Measurements from ENCODE around the gene BPI. TPM values are rescaled to one million over a fixed set of nuclear protein-coding genes. Genes with fewer than 3 reads are reported as not detected.

The BPI gene
- total RNA-seq, 4 donors from 2014 or later, result not detected

- no peak overlapping the region for H3K27ac ChIP-seq
- TF ChIP-seq EP300 (IDR thresholded peaks at IDR 0.05; ENCODE audit: low read depth) (no peak), POLR2A (IDR thresholded peaks at IDR 0.05) (no peak), POLR2AphosphoS5 (IDR thresholded peaks at IDR 0.05) (no peak)
- TF ChIP-seq, protein P1, sequence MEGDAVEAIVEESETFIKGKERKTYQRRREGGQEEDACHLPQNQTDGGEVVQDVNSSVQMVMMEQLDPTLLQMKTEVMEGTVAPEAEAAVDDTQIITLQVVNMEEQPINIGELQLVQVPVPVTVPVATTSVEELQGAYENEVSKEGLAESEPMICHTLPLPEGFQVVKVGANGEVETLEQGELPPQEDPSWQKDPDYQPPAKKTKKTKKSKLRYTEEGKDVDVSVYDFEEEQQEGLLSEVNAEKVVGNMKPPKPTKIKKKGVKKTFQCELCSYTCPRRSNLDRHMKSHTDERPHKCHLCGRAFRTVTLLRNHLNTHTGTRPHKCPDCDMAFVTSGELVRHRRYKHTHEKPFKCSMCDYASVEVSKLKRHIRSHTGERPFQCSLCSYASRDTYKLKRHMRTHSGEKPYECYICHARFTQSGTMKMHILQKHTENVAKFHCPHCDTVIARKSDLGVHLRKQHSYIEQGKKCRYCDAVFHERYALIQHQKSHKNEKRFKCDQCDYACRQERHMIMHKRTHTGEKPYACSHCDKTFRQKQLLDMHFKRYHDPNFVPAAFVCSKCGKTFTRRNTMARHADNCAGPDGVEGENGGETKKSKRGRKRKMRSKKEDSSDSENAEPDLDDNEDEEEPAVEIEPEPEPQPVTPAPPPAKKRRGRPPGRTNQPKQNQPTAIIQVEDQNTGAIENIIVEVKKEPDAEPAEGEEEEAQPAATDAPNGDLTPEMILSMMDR (IDR thresholded peaks at IDR 0.05), result no peak
- no peaks in the 10 kb centered on the region for H3K36me3 ChIP-seq
- no peaks in the 10 kb centered on the region for H3K27me3 ChIP-seq
- intact Hi-C loops (cut with DNase I; ENCODE audit: low total_unique reads), result no loop called here
- in situ Hi-C loops (cut with MboI; ENCODE audit: low pct_ligation_motif_present in 1 of 4, low pct_unique_long_range_greater_than_20kb in 1 of 4, low sequenced_read_pairs in 3 of 4), result no loop called here
- H3K4me1 ChIP-seq, result peaks cover 0 to 10% (median 4%) of the 10 kb centered on the region in 4 donors
- DNase-seq, result no peak
- no peaks in the 10 kb centered on the region for H3K9me3 ChIP-seq
- 67 to 76% methylated on average over 1 to 6 of the region's 6 CpGs for WGBS, 2 donors (ENCODE audit: low coverage in 1 of 2)
- H3K4me3 ChIP-seq, result no peak overlapping the region
Observed at GRCh38 chr20:38269715-38270114, 34.2 kb upstream of the BPI start.

DNA sequence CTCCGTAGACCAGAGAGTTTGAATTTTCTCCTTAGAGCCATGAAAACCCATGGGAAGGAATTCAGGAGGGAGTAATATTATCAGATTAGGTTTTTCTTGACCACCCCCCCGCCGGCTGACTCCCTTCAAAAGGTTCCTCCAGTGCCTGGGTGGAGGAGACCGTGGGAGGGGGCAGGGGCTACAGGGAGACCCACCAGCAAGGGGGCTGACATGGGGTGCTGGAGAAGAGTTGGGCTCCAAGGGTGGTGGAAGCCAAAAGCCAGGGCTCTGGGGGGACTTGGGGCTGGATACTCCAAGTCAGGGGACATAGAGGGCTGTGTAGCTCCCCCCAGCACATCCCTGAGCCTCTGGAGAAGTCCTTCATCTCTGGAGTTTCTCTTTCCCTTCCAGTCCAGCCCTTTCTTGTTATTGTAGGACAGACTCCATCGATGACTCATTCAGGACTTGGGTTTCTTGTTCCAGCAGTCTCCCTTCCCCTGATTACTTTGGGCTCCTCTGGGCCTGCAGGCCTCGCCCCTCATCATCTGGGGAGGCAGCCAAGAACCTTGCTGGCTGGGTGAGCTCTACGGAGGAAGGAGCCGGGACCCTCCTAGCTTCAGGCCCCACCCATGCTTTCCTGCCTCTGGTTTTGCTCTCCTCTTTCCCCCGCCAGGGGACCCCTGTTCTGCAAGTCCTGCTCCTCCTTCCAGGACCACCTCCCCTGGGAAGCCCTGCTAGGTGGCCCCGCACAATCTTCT is 32.9 kb upstream of the BPI start:
- Histone ChIP-seq H3K27ac (peak overlapping the region; percentile 18 to 59 (median 48)), H3K4me1 (peaks cover 0 to 10% (median 4%) of the 10 kb centered on the region in 4 donors), H3K36me3 (no peaks in the 10 kb centered on the region), H3K27me3 (no peaks in the 10 kb centered on the region), H3K9me3 (no peaks in the 10 kb centered on the region), H3K4me3 (no peak overlapping the region)
- DNase-seq, result no peak
- in situ Hi-C loops (cut with MboI; ENCODE audit: low pct_ligation_motif_present in 1 of 4, low pct_unique_long_range_greater_than_20kb in 1 of 4, low sequenced_read_pairs in 3 of 4) (no loop called here), intact Hi-C loops (cut with DNase I; ENCODE audit: low total_unique reads) (no loop called here)
- TF ChIP-seq POLR2AphosphoS5 (IDR thresholded peaks at IDR 0.05) (no peak), POLR2A (IDR thresholded peaks at IDR 0.05) (no peak), EP300 (IDR thresholded peaks at IDR 0.05; ENCODE audit: low read depth) (no peak)
- TF ChIP-seq, protein P1 (IDR thresholded peaks at IDR 0.05), result no peak
- WGBS, 2 donors (ENCODE audit: low coverage in 1 of 2), result 59 to 87% methylated on average over 3 to 10 of the region's 10 CpGs

DNA sequence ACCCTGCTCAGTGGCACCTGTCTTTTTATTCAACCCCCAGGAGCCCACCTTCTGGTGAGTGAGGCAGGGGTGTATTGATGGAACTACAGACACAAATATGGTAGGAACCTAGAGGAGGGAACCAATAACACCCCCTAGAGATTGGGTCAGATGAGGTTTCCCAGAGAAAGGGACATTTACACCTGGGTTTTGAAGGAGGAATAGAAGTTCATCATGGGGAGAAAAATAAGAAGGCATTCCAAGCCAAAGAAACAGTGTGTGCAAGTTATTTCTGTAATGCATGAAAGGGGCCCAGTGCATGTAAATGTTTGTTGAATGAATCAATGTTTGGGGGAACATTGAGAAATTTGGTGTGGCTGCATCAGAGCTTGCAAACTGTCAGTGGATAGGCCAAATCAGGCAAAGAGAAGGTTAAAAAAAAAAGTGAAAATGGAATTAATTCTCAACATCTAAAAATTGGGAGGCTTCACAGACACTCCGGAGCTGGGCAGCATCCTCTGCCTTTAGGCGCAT is 32.3 kb upstream of the BPI start:
- H3K36me3 ChIP-seq, result no peaks in the 10 kb centered on the region
- H3K9me3 ChIP-seq, result no peaks in the 10 kb centered on the region
- no peaks in the 10 kb centered on the region for H3K27me3 ChIP-seq
- 92 to 100% methylated on average over 1 to 2 of the region's 2 CpGs for WGBS, 2 donors (ENCODE audit: low coverage in 1 of 2)
- TF ChIP-seq EP300 (IDR thresholded peaks at IDR 0.05; ENCODE audit: low read depth) (no peak), POLR2A (IDR thresholded peaks at IDR 0.05) (no peak), POLR2AphosphoS5 (IDR thresholded peaks at IDR 0.05) (no peak)
- TF ChIP-seq, protein P1 (IDR thresholded peaks at IDR 0.05), result no peak
- peak overlapping the region in 3 of 4 donors; percentile 39 to 59 (median 58) for H3K27ac ChIP-seq
- intact Hi-C loops (cut with DNase I; ENCODE audit: low total_unique reads) (no loop called here), in situ Hi-C loops (cut with MboI; ENCODE audit: low pct_ligation_motif_present in 1 of 4, low pct_unique_long_range_greater_than_20kb in 1 of 4, low sequenced_read_pairs in 3 of 4) (no loop called here)
- H3K4me3 ChIP-seq, result no peak overlapping the region
- no peak for DNase-seq
- H3K4me1 ChIP-seq, result peaks cover 0 to 10% (median 4%) of the 10 kb centered on the region in 4 donors

DNA sequence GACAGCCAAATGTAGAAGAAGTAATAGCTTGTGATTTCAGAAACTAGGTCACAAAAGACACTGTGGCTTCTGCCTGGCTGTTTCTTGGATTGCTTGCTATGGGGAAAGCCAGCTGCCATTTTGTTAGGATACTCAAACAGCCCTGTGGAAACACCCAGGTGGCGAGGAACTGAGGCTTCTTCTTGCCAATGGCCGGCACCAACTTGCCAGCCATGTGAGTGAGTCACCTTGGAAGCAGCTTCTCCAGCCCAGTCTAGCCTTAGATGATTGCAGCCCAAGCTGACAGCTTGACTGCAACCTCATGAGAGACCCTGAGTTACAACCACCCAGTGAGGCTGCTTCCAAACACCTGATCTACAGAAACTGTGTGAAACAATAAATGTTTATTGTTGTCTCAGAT is 31.6 kb upstream of the BPI start:
- intact Hi-C loops (cut with DNase I; ENCODE audit: low total_unique reads), result no loop called here
- H3K27ac ChIP-seq, result peak overlapping the region in 2 of 4 donors; percentile 2 to 12

More for the DNA sequence above, 31.6 kb upstream of the BPI start:
- no peaks in the 10 kb centered on the region for H3K27me3 ChIP-seq
- H3K9me3 ChIP-seq, result no peaks in the 10 kb centered on the region
- 80% methylated on average over 2 of the region's 2 CpGs; no CpG with 5 or more reads in 1 of the 2 donors for WGBS, 2 donors (ENCODE audit: low coverage in 1 of 2)
- H3K4me1 ChIP-seq, result peaks cover 0 to 10% (median 4%) of the 10 kb centered on the region in 4 donors
- TF ChIP-seq EP300 (IDR thresholded peaks at IDR 0.05; ENCODE audit: low read depth) (no peak), POLR2A (IDR thresholded peaks at IDR 0.05) (no peak), POLR2AphosphoS5 (IDR thresholded peaks at IDR 0.05) (no peak)
- TF ChIP-seq, protein P1 (IDR thresholded peaks at IDR 0.05), result no peak
- in situ Hi-C loops (cut with MboI; ENCODE audit: low pct_ligation_motif_present in 1 of 4, low pct_unique_long_range_greater_than_20kb in 1 of 4, low sequenced_read_pairs in 3 of 4), result no loop called here
- no peak for DNase-seq
- H3K4me3 ChIP-seq, result no peak overlapping the region
- H3K36me3 ChIP-seq, result no peaks in the 10 kb centered on the region
